Measurements from ENCODE around the gene NRCAM.

NRCAM gene

GRCh38 chr7:108244110-108244509, 212.1 kb downstream of the NRCAM start:
- in situ Hi-C loops (cut with HindIII; ENCODE audit: low sequenced_read_pairs): no loop called here
- DNase-seq (ENCODE audit: low read depth, low spot score): no peak
- TF ChIP-seq, protein P1, sequence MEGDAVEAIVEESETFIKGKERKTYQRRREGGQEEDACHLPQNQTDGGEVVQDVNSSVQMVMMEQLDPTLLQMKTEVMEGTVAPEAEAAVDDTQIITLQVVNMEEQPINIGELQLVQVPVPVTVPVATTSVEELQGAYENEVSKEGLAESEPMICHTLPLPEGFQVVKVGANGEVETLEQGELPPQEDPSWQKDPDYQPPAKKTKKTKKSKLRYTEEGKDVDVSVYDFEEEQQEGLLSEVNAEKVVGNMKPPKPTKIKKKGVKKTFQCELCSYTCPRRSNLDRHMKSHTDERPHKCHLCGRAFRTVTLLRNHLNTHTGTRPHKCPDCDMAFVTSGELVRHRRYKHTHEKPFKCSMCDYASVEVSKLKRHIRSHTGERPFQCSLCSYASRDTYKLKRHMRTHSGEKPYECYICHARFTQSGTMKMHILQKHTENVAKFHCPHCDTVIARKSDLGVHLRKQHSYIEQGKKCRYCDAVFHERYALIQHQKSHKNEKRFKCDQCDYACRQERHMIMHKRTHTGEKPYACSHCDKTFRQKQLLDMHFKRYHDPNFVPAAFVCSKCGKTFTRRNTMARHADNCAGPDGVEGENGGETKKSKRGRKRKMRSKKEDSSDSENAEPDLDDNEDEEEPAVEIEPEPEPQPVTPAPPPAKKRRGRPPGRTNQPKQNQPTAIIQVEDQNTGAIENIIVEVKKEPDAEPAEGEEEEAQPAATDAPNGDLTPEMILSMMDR (IDR thresholded peaks at IDR 0.05; ENCODE audit: low read depth, low read length): no peak
- no peak overlapping the region for H3K4me3 ChIP-seq (ENCODE audit: low read depth, low read length)

DNA sequence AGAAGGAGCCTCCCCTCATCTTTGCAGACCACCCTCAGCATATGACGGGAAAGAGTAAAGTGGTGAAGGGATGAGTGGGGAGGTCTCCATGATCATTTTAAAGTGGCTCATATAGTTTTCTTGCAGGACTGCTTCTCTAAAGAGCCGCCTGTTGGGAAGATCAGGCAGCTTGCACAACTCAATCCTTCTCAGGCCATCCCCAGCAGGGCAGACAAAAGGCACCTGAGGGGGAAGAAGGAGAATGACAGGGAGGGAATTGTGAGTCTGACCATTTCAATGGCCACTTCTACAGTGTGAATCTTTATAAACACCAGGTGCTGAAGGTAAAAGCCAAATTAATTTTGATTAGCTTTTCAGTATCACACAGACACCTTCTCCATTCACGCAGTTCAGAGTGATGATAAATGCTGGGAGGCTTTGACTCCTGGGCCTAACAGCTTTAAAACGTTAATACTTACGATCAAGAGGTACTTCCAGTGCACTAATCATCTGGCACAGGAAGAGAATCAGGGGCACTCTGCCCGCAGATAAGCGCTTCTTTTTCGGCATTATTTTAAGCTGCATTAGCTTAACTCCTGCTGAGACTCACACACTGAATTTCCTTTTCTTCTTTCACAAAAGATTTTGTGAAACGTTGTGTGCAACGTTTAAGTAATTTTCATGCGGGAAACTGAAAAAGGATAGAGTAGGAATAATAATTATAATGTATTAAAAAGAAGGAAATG, 216.6 kb downstream of the NRCAM start:
- H3K4me3 ChIP-seq (ENCODE audit: low read depth, low read length): no peak overlapping the region
- TF ChIP-seq, protein P1 (IDR thresholded peaks at IDR 0.05; ENCODE audit: low read depth, low read length): no peak
- in situ Hi-C loops (cut with HindIII; ENCODE audit: low sequenced_read_pairs): no loop called here
- DNase-seq (ENCODE audit: low read depth, low spot score): no peak

DNA sequence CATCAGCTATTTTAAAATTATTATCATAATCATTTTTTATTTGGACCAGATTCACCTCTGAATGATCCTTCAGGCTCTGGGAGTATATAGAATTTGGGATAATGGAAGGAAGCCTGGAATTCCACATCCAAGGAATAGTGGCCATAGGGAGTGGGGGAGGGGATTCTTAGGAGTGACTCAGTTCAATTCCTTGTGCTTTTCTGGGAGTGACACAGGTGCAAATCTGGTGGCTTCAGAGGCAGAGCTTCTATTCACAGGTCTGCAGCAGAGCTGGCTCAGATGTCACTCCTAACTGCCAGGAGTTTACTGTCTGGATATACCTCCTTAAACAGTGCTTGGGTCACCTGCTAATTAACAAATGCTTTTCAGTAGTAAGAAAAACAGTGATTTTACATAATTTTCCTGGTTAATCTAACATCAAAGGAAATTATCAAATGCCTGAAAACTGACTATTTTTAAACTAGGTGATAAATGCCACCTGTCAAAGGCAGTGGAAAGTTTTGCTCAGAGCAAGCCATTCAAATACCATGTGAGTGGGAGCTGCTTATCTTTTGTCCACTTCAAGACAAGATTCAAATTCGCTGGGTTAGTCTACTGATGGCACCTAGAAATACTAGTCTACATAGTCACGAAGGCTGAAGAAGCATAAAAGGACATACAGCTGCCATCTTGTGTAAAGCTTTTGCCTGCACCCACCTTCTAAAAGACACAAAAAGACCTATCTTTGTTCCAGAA, 219.4 kb downstream of the NRCAM start:
- TF ChIP-seq, protein P1 (IDR thresholded peaks at IDR 0.05; ENCODE audit: low read depth, low read length): no peak
- H3K4me3 ChIP-seq (ENCODE audit: low read depth, low read length): no peak overlapping the region
- in situ Hi-C loops (cut with HindIII; ENCODE audit: low sequenced_read_pairs): no loop called here
- no peak for DNase-seq (ENCODE audit: low read depth, low spot score)

- in situ Hi-C loops (cut with HindIII; ENCODE audit: low sequenced_read_pairs): no loop called here
- H3K4me3 ChIP-seq (ENCODE audit: low read depth, low read length): no peak overlapping the region
- TF ChIP-seq, protein P1 (IDR thresholded peaks at IDR 0.05; ENCODE audit: low read depth, low read length): no peak
- DNase-seq (ENCODE audit: low read depth, low spot score): peak; percentile 22
These were observed 220.7 kb downstream of the NRCAM start for GRCh38 chr7:108235451-108236061.

GRCh38 chr7:108234971-108235450, 221.2 kb downstream of the NRCAM start:
- TF ChIP-seq, protein P1 (IDR thresholded peaks at IDR 0.05; ENCODE audit: low read depth, low read length): no peak
- in situ Hi-C loops (cut with HindIII; ENCODE audit: low sequenced_read_pairs): no loop called here
- DNase-seq (ENCODE audit: low read depth, low spot score): no peak
- no peak overlapping the region for H3K4me3 ChIP-seq (ENCODE audit: low read depth, low read length)

DNA sequence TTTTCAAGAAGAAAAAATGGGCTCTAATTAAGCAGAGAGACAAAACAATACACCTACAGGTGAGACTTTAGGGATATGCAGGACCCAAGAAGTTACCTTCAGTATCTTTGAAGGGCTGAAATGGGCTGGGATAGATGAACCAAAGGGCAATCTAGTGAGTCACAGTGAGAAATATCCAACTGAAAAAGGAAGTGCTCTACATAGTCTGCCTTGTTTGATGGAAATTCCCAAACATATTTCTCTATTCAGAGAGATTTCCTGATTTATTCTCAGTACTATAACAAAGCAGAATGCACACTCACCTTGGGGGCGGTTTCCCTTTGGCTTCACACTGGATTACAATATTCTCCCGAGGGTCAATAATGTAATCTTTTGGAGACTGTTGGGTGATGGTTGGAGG, 222.0 kb downstream of the NRCAM start:
- in situ Hi-C loops (cut with HindIII; ENCODE audit: low sequenced_read_pairs): no loop called here
- DNase-seq (ENCODE audit: low read depth, low spot score): no peak
- no peak overlapping the region for H3K4me3 ChIP-seq (ENCODE audit: low read depth, low read length)
- TF ChIP-seq, protein P1 (IDR thresholded peaks at IDR 0.05; ENCODE audit: low read depth, low read length): no peak
